ENCODE results near the gene MFAP5. TPM values are rescaled to one million over a fixed set of nuclear protein-coding genes. Genes with fewer than 3 reads are reported as not detected.

MFAP5 gene
- total RNA-seq, 4 donors from 2014 or later: 168 to 563 (median 480) TPM

- no peak for TF ChIP-seq CTCF (IDR thresholded peaks at IDR 0.05; ENCODE audit: low read depth)
These were observed 35.0 kb upstream of the MFAP5 start, which contains the start of gene RIMKLB for GRCh38 chr12:8697476-8698131. RIMKLB (plus strand) TSS chr12:8697991; CDS start chr12:8713867, 15,876 bp downstream.

- no peak for TF ChIP-seq CTCF (IDR thresholded peaks at IDR 0.05; ENCODE audit: low read depth)
These were observed 34.5 kb upstream of the MFAP5 start for GRCh38 chr12:8697120-8697475.

DNA sequence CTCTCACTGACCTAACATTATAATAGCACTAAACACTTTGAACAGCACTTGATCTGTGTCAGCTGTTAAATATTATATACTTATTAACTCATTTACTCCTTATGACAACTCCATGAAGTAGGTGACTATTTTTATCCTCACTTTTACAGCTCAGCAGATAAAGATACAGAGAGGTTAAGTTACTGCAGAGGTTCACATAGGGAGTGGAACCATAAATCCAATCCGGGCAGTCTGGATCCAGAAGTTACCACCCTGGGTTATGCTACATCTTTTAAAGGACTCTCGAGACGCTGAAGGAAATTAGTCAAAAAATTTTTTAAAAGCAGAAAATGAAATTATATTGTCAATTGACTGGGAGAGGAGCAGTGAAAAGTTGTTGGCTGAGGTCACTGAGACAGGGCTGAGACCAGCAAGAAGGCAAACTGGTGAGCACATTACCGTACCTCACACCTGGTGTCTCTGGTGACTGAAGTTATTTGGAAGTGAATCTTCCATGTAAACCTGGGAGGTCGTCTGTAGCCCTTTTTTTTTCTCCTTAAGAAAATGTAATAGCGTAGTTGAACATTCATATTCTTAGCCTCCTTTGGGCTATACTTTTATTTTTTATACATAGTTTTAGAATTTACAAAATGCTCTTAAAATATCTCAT, 33.9 kb upstream of the MFAP5 start:
- TF ChIP-seq CTCF (IDR thresholded peaks at IDR 0.05; ENCODE audit: low read depth): no peak

DNA sequence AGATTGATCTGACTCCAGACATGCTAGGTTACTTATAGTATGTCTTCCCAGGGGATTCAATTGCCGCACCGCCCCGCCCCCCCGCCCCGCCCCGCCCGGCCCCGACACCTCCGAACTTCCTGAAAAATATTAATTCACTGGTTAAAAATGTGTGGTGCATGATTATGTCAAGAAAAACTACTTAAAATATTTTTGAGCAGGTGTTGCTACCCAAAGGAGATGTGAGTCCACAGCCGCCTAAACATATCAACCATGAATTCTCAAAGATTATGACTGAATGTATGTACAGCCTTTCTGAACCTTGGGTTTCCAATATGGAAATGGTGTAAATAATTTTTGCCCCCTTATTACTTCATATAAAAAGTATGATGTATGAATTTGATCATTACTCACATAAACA, 32.5 kb upstream of the MFAP5 start:
- no peak for TF ChIP-seq CTCF (IDR thresholded peaks at IDR 0.05; ENCODE audit: low read depth)

GRCh38 chr12:8692573-8692972, 29.9 kb upstream of the MFAP5 start:
- TF ChIP-seq CTCF (IDR thresholded peaks at IDR 0.05; ENCODE audit: low read depth): no peak

GRCh38 chr12:8689681-8690080, 27.1 kb upstream of the MFAP5 start:
- TF ChIP-seq CTCF (IDR thresholded peaks at IDR 0.05; ENCODE audit: low read depth): no peak

DNA sequence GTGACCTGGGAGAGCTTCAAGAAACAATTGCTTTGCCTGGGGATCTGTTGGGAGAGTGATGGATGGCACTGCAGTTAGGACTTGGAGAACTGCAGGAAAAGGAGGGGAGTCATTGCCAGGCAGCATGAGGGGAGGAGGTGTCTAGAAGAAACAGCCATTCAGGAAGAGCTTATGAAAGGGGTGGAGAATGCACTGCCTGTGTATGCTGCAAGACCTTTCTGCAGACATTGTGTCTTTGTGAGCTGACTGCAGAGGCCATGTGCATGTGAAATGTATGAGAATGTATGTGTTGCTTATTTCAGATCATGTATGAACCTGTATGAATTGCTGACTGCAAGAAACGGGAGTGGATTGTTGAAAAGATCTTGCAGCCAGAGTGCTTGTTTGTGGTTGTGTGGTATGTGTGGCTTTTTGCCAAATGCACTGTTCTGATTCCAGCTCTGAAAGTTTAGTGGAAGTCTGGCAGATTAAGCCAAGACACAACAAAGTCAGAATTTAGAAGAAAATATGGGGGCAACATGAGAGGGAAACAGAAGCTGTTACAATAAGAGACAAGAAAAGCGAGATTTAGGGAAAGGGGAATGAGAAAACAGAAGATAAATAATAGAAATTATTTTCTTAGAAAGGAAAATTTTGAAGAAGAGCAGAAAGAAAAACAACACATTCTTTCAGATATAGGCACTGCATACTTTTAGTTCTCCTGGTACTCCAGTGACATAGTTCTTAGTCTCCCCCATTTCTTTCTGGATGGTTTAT, 25.4 kb upstream of the MFAP5 start:
- TF ChIP-seq CTCF (IDR thresholded peaks at IDR 0.05; ENCODE audit: low read depth): no peak
